GM12891 (cell line): ENCODE results near the gene DTX2.

Experiments used
- POLR2A ChIP-seq: IDR thresholded peaks from 2 replicates; pipeline ENCODE4 v1.6.1; 2011; ENCODE audit warnings: low read depth, low read length, control low read depth
- POLR2AphosphoS5 ChIP-seq: IDR thresholded peaks from 2 replicates; pipeline ENCODE4 v1.6.1; 2011; ENCODE audit warnings: low read depth, low read length, control low read depth
- POU2F2 ChIP-seq: IDR thresholded peaks from 2 replicates; pipeline ENCODE4 v1.6.1; 2011; ENCODE audit warnings: low read depth, mild to moderate bottlenecking, control low read depth, low read length, moderate library complexity
- SPI1 ChIP-seq: IDR thresholded peaks from 2 replicates; pipeline ENCODE4 v1.6.1; 2011; ENCODE audit warnings: low read depth, low read length, control low read depth
- TAF1 ChIP-seq: IDR thresholded peaks from 2 replicates; pipeline ENCODE4 v1.6.1; 2011; ENCODE audit warnings: low read depth, low read length, control low read depth

DNA sequence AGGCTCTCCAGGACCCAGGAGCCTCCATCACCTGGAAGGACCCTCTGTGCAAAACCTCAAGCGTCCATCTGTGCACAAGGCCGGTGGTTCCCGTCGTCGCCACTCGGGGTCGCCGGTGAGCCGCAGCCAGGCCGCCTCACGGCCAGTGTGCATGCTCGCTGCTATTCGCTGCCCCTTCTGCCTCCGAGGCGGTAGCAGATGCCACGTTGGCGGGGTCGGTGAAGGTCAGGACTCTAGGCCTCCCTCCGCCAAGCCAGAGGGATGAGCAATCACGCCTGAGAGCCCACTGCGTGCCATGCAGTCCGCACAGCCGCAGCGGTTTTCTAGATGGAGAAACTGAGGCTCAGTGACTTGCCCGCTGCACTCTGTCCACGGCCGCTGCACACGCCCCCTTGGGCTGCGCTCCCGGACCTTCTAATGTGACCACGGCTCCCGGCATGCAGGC, 54.5 kb downstream of the DTX2 start:
- no peak for TF ChIP-seq POLR2A
- TF ChIP-seq POU2F2, result no peak
- TF ChIP-seq POLR2AphosphoS5, result no peak
- no peak for TF ChIP-seq TAF1
- no peak for TF ChIP-seq SPI1
